ENCODE data around the gene HSD17B10.
A peak's percentile ranks its signal among the peaks of the same experiment; 100 is the strongest.
"Not testable (repeated sequence)": the region's sequence is repeated elsewhere in the genome, so short reads cannot be mapped to it uniquely, and the experiment has no call there.

Gene HSD17B10

GRCh38 chrX:53435997-53436396 is 1.8 kb upstream of the HSD17B10 start:
- DNase-seq = peak; percentile 30

- DNase-seq = no peak
Measured at GRCh38 chrX:53430231-53430630, 3.9 kb downstream of the HSD17B10 start.

- DNase-seq = no peak
Measured at GRCh38 chrX:53429755-53430154, 4.4 kb downstream of the HSD17B10 start.

GRCh38 chrX:53422861-53423306 is 11.3 kb downstream of the HSD17B10 start, which contains the start of gene RIBC1:
TSS of gene RIBC1 (plus strand) at chrX:53422873. CDS start at chrX:53426277, 3,404 bp downstream.
- no peak for DNase-seq

GRCh38 chrX:53422086-53422860 is 11.9 kb downstream of the HSD17B10 start, which contains the start of gene SMC1A:
TSS of gene SMC1A (minus strand) at chrX:53422654. CDS start at chrX:53422600, 54 bp downstream.
- peak; percentile 85 for DNase-seq

GRCh38 chrX:53421772-53422085 is 12.4 kb downstream of the HSD17B10 start:
- DNase-seq = no peak

- DNase-seq = no peak
Measured at GRCh38 chrX:53421125-53421524, 13.0 kb downstream of the HSD17B10 start.

GRCh38 chrX:53420351-53420750 is 13.8 kb downstream of the HSD17B10 start:
- not testable (repeated sequence) for DNase-seq

GRCh38 chrX:53412446-53412845 is 21.7 kb downstream of the HSD17B10 start:
- DNase-seq = no peak

GRCh38 chrX:53403535-53403934 is 30.6 kb downstream of the HSD17B10 start:
- no peak for DNase-seq

- DNase-seq = no peak
Measured at GRCh38 chrX:53398216-53398615, 36.0 kb downstream of the HSD17B10 start.

GRCh38 chrX:53395605-53396298 is 38.4 kb downstream of the HSD17B10 start:
- DNase-seq = no peak

- no peak for DNase-seq
Measured at GRCh38 chrX:53383376-53384076, 50.6 kb downstream of the HSD17B10 start.
